Ramos (cell line): ENCODE data around the gene MICB.
"Not testable (repeated sequence)": the region's sequence is repeated elsewhere in the genome, so short reads cannot be mapped to it uniquely, and the experiment has no call there.

Experiments
- in situ Hi-C: fragments of 300-500 bp; cut with MboI; formaldehyde crosslinking; loops from one replicate; pipeline ENCODE4 v1.14.3; 2022; ENCODE audit warnings: low sequenced_read_pairs; ENCODE audit not compliant: unreplicated experiment

MICB gene

DNA sequence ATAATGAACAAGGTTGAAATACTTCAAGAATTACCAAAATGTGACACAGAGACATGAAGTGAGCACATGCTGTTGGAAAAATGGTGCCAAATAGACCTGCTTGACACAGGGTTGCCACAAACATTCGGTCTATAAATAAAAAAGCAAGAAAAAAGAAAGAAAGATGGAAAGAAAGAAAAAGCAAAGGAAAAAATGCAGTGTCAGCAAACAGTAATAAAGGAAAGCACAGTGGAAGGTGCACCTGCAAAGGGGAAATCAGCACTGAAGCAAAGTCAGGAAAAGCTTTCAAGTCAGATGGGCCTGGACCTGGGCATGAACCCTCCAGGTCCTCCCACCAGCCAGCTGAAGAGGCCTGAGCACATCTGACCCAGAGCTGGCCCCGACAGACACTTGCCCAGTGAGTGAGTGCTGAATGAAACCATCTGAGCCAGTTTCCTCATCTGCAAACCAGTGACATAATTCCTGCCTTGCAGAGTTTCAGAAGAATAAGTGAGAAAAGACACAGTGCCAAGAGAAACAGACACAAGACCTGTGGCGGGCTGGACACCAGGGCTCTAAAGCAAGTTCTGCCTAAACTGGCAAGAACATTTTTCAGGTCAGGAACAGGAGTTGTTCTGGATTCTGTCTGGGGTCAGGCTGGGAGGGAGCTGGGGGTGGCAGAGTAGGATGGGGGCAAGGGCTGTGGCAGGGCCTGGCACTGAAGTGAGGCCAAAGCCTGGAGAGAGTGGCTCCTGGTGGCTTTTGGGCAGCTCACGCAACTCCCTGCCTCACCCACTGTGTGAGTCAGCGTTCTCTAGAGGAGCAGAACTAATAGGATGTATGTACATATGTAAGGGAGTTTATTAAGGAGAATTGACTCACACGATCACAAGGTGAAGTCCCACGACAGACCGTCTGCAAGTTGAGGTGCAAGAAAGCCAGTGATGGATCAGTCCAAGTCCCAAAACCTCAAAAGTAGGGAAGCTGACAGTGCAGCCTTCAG, 23.9 kb upstream of the MICB start:
- in situ Hi-C loops = no loop called here

DNA sequence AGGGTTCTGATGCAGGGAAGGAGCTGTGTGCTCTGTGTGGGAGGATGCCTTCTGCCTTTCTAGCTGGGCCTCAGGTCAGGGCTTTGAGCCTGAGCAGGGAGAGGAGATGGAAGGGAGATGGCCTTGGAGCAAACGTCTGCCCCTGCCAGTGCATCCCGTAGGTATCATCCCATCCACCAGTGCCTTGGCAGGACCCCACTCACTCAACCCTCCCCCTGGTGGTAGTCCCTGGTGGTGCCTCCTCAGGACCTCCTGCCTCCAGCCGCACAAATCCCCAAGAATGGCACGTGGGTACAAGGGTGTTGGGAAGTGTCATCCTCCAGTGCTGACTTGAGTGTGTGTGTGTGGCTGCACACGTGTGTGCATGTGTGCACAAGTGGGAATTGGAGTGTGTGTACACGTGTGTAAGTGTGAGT, 23.1 kb upstream of the MICB start:
- in situ Hi-C loops = no loop called here

DNA sequence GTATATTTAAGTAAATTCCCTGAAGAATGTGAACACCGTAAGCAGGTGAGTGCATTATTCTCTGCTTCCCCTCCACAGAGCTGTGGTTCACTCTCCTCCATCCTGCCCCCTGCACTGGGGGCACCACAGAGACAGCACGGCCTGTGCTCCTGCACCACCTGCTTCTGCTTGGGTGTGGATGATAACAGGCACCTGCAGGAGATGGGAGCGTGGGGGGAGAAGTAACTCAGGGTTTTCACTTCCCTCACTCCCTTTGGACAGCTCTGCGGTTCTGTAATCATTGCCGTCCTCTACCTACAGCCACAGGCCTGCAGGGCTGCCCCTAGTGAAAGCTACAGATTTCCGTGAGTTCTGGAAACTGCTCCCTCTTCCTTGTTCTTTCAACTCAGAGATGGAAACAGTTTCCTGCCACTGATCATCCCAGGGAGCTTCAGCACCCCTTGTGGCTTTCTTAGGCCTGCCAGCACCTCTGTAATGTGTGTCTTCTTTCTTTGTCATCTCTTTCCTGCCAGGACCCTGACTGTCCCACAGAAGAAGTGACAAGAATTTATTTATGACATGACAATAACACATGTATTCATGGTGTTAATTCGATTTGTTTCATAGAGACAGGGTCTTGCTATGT, 21.3 kb upstream of the MICB start:
- in situ Hi-C loops = no loop called here

DNA sequence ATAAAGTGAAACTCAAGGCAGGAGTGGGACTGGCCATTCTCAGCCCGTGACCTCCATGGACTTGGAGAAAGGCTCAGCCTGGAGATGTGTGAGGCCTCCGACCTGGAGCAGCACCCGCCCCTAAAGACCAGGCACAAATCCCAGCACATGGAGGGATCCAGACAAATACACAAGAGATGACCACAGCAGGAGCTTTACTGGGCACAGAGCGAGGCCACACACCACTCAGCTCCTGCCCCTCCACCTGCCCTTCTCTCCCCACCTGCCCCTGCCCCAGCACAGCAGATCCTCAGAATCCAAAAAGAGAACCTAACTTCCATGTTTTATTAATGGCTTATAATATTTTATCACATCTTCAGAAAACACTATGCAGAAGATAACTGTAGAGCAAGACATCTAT, 20.4 kb upstream of the MICB start:
- in situ Hi-C loops = no loop called here

DNA sequence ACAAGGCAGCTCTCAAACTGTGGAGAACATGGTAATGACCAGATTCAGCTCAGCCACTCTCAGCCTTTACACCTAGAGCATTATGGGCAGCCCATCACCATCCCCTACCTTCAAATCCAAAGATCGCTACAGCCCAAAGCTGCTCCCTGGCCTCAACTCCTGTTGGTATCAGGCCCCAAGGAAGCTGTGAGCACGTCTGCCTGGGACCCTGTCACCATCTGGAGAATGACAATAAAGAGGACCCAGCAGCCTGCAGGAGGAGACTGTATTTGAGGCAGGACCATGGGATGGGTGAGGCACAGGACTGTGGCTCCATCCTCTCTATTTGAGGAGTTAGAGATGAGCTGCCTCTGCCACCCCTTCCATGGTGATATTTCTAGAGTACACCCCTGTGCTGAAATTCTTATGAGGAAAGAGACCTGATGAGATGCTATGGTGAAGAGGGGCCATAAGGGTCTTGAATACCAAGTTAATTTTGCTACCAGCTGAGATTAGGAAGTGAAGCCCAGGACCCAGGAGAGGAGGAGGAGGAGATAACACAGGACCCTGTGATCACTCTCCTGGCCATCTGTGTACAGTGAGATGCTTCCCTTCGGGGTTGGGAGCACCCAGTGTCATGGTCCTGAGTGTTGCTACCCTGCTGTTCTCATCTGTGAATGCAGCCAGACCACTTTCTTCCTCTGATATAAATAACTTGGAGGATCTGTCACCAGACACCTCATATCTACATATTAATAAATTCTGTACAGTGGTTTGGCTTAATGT, 19.6 kb upstream of the MICB start:
- in situ Hi-C loops = no loop called here

DNA sequence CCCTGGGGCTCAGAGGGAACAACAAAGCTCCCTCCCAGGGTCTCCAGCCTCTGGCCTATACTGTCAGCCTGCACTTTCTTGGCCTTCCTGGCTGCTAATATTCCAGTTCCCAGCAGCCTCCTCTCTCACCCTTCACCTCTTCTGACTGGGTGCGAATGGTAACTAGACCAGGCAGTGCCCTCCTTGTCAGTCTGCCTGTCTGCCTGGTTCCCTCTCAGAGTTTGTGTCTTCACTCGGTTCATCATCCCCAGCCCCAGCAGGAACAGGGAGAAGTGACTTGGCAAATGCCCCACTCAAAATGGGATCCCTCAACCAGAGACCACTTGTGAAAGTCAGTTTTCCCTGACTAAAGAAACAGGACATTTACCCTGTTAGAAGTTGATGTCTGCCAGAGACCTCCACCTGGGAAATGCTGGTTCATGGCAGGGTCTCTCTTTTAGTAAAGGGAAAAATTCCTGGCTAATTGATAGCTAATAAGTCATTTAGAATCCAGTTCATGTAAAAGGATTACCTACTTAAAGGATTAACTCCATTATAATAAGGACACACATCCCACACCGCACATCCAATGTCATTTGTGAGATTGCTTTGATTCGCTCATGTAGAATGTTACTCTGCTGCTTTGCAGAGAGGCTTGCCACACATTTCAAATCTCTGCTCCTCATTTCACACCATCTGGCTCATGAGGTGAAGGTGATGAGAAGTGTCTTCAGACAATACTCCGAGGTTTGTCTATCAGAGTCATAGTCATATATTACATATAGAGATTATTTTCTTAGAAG, 18.6 kb upstream of the MICB start:
- in situ Hi-C loops = no loop called here

DNA sequence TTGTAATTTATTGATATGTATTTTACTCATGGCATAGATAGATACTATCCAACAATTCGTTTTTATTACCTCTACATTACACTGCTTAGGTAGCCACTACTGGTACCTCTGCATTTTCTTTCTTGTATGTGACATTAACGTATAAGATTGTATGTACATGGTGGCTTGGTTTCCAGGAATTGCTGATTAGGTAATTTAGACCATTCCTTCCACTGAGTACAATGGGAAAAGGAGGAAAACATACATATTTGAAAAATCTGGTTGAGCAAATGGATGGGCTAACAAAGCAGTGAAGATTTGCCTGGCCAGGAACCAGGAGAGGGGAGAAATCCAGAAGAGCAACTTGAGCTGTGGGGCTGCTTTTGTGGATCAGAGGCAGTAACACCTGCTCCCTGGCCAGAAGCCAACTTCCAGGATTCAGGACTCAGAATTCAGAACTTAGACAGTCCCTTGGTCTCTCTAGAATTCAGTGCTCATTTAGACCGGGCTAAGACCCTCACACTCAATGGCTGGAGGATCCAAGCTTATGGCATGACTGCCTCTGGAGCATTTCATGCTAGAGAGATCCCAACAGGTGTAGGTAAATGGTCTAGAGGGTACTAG, 17.9 kb upstream of the MICB start:
- in situ Hi-C loops = no loop called here

DNA sequence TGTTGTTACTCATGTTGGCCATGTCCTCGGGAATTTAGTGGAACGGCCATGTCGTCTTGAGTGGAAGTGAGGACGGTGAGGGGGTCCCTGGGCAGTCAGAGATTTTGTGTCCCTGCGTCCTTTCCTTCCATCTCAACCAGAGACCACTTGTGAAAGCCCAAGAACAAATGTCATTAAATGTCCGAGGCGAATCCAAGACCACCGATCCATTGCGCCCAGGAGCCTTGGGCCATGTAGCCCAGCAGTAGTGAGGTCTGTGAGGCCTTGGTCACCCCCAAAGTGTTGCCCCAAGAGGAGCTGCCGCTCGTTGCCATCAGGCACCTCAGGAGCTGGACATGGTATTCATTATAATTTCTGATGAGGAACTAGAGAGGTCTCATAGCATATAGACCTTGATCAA, 17.4 kb upstream of the MICB start:
- in situ Hi-C loops = no loop called here

DNA sequence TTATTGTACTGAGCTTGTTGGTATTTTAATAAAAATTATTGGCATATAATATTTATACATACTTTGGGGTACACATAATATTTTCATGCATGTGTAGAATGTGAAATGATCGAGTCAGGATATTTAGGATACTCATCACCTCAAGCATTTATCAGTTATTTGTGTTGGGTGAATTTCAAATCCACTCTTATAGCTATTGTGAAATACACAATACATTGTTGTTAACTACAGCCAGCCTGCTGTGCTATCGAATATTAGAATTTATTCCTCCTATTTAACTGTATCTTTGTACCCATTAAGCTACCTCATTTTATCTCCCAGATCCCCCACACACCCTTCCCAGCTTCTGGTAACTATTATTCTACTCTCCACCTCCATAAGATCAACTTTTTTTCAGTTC, 14.6 kb upstream of the MICB start:
- in situ Hi-C loops = no loop called here

DNA sequence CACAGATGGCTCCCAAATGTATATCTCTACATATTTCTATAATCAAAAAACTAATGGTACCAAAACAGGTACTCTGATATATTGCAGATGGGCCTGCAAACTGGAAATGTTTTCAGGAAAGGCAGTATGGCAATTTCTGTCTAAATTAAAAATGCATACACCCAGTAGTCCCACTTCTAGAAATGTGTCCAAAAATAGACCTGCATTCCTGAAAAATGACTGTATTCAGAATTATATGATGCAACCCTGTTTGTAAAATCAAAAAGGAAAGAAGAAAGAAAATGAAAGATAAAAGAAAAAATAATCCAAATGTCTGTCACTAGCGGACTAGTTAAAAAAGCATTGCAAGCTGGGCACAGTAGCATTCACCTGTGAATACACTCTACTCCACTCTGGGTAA, 12.9 kb upstream of the MICB start:
- in situ Hi-C loops = no loop called here

DNA sequence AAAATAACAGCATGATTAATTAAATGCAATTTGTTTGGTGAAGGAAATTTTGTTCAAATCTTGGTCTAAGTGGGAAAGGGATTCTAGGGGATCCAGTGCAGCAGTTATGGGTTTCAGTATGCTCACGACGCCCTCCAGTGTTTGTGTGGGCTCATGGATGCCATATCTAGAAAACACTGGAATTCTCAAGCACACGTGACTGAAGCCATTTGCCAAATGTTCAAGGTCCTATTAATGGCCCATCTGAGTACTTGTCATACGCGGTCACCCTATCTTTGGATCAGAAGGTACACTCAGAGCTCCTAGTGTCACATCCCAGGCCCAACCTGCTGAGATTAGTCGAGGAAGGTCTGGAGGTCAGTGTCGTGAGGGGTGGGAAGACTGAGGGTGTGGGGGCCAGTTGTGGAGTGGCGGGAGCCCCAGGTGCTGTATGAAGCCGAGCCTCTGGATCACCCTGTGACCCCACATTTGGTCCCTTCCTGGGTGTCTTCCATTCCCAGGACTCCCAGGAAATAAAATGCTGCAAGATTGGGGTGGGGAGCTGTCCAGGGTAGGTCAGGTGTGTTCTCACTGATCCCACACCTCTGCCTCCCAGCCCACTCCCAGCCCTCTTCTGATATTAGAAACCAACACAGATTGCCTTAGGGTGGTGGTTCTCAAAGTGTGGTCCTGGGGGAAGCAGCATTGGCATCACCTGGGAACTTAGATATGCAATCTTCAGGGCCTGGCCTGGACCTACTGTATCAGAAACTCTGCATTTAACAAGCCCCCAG, 11.7 kb upstream of the MICB start:
- in situ Hi-C loops = not testable (repeated sequence)

DNA sequence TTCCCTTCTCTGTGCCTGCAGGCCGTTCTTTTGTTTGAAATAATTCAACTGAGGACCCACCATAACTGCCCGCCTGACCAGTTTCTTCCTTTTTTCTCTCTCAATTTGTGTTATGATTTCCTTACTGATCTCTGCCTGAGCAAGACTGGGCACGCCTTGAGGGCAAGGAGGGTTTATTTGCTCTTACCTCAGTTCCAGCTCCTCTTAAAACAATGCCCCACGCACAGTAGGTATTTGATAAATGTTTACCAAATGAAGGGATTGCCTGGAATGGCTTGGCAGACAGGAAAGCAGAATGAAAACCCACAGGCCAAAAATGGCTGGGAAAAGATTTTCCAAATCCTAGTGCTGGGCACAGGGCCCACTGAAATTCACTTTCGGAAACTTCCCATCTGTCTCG, 10.3 kb upstream of the MICB start:
- in situ Hi-C loops = not testable (repeated sequence)

DNA sequence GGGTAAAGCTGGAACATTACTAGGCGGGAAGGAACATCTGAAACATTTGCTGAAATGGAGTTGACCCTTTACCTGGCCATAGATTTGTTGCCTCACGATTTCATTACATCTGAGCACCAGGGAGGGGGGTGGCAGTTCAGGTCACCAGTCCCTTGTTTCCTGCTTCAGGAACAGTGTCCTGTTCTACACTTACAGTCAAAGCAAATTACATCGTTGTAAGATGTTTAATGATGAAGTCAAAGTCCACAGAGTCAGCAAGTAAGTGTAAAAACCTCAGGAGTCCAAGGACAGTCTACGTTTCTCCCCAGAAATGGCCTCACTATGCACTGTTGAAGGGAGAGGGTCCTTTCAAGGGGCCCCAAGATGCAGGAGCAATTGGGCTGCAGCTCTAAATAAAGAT, 8.9 kb upstream of the MICB start:
- in situ Hi-C loops = no loop called here

DNA sequence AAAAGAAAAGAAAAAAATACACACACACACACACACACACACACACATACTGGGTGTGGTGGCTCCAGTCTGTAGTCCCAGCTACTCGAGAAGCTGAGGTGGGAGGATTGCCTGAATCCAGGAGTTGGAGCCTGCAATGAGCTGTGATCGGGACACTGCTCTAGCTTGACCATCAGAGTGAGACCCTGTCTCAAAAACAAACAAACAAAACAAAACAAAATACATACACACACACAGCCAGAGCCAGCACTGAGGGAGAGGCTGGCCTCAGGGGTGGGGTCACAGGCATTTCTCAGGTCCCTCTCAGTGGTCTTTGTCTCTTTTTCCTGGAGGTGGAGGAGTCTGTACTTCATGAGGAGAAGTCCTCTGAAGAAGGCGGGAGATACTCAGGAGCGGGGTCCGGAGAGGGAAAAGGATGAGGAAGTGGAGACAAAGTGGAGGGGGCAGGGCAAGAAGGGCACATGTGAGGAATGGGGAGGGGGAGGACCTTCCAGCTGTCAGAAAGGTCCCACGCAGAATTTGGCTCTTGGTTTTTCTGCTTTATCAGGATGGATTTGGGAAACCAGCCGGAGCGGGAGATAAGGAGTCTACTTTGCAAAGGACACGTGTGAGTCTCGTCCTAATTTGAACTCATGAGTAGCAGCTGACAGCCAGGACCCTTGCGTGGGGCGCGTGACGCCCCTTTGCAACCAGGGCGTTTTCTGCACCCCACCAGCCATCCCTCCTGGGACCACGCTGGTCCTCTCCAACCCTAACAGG, 7.7 kb upstream of the MICB start:
- in situ Hi-C loops = loop anchor here (5.0 kb wide), 1 partner anchor 107 kb away; no protein-coding TSS in a partner anchor

DNA sequence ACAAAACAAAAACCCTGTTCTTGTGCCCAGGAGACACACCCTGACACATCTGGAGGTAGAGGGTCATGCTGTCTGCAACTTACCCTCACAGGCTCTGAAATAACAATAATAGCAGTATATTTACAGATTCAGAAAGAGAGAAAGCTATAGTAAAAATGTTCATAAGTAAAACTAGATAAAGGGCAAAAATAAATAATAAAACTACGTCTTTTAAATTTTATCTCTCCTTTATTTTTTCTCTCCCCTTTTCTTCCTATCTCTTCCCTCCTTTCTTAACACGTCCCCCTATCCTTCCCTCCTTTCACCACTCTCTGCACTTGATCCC, 4.4 kb upstream of the MICB start:
- in situ Hi-C loops = loop anchor here (5.0 kb wide), 1 partner anchor 104 kb away; no protein-coding TSS in a partner anchor

DNA sequence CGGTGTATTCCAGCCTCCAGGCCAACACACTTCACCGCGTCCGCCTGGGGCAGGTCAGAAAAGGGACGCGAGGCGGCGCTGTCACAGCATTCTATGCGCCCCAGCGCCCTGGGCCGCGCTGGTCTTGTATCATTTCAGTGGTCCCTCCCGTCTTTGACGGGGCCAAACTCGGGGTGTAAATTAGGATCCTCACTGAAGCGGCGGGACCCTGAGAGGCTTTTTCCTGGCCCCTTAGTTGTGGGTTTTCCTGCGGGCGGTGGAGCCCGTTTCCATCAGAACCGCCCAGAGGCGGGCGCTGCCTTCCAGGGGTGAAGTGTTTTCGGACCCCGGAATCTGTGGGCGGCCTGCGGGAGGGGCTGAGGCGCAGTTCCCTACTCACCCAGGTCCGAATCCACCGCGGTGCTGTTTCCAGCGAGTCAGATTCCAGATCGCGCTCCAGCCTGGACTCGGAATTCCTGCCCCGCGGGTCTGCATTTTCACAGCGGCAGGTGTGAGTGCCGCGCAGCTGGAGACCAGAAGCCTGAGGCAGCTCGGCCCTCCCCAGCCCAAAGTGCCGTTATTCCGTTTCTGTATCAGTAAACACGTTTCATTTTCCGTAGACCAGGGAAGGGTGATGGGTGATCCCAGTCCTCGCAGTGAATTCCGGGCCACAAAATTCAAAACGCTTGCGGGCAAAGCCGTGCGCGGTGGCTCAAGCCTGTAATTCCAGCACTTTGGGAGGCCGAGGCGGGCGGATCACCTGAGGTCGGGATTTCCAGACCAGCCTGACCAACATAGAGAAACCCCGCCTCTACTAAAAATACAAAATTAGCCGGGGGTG, 3.9 kb upstream of the MICB start:
- in situ Hi-C loops = loop anchor here (5.0 kb wide), 1 partner anchor 103 kb away; no protein-coding TSS in a partner anchor

DNA sequence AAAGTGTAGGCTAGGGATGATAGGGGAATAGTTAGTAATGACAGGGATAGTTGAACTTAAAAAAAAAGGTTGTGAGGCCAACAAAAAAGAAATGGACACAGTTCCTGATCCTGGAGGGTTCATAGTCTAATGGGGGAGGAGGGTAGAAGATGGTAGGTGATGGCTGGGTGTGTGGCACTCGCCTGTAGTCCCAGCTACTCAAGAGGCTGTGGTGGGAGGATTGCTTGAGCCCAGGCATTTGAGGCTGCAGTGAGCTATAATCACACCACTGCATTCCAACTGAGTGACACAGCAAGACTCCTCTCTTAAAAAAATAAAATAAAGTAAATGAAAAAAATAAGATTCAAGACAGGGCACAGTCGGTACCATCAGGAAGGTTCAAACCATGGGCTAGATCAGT, 2.4 kb upstream of the MICB start:
- in situ Hi-C loops = no loop called here
